GM23338 (cell line): ENCODE measurements around the gene PADI1.

Experiments
- EZH2 ChIP-seq: fragments of 200-600 bp; sonication (generic); IDR thresholded peaks from one replicate; pipeline ENCODE4 v1.8.0; 2017; ENCODE audit warnings: antibody characterized with exemption, mild to moderate bottlenecking, low read depth; ENCODE audit not compliant: unreplicated experiment
- EZH2phosphoT487 ChIP-seq: fragments of 200-600 bp; sonication (generic); IDR thresholded peaks from one replicate; pipeline ENCODE4 v1.8.1; 2018; ENCODE audit warnings: antibody characterized with exemption; ENCODE audit not compliant: unreplicated experiment
- JUNB ChIP-seq: IDR thresholded peaks from one replicate; pipeline ENCODE4 v1.6.1; 2016; ENCODE audit warnings: antibody characterized with exemption; ENCODE audit not compliant: unreplicated experiment
- POLR2AphosphoS5 ChIP-seq: IDR thresholded peaks from 2 replicates; pipeline ENCODE4 v1.6.1; 2016; ENCODE audit warnings: antibody characterized with exemption, low read depth
- TF ChIP-seq, protein P1 (sequence below), 2 experiments: fragments of 200-600 bp in 1 of 2; sonication (generic) in 1 of 2; conservative IDR thresholded peaks; 2 replicates each; pipeline versions ENCODE4 v1.5.1 to v1.6.1; 2016 to 2017; ENCODE audit warnings: antibody characterized with exemption in 2 of 2, low read depth in 2 of 2, mild to moderate bottlenecking in 2 of 2, moderate library complexity in 1 of 2

DNA sequence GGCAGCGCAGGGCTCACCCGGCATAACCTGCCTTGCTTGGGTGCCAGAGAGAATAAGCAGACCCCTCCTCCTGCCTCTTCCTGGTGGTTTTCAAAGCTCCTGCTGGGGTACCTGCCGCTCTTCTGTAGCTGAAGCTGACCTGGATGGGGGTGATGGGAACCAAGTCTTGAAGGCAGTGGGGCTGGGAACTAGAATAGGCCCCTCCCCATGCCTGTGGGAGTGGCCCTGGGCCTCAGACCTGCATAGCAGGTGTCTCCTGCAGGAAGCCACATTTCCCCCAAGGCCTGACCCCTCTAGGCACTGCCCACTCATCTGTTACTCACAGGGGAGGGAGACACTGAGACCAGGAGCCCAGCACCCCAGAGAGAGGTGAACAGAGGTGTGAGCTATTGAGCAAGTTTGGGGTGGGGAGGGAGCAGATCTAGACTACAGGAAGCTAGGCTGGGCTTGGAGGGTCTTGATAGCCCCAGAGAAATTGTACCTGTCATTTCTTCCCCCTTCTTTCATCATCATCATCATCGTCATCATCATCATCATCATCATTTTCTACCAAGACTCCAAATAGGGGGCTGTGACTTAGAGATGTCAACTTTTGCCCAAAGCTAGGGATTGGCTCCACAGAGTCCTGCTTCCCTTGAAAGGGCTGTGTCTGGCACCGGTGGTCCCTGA lies 10.1 kb downstream of the PADI1 start:
- TF ChIP-seq, protein P1, sequence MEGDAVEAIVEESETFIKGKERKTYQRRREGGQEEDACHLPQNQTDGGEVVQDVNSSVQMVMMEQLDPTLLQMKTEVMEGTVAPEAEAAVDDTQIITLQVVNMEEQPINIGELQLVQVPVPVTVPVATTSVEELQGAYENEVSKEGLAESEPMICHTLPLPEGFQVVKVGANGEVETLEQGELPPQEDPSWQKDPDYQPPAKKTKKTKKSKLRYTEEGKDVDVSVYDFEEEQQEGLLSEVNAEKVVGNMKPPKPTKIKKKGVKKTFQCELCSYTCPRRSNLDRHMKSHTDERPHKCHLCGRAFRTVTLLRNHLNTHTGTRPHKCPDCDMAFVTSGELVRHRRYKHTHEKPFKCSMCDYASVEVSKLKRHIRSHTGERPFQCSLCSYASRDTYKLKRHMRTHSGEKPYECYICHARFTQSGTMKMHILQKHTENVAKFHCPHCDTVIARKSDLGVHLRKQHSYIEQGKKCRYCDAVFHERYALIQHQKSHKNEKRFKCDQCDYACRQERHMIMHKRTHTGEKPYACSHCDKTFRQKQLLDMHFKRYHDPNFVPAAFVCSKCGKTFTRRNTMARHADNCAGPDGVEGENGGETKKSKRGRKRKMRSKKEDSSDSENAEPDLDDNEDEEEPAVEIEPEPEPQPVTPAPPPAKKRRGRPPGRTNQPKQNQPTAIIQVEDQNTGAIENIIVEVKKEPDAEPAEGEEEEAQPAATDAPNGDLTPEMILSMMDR (conservative IDR thresholded peaks at IDR 0.05; ENCODE audit: low read depth in 2 of 2): no peak
- TF ChIP-seq POLR2AphosphoS5 (no peak), JUNB (no peak), EZH2phosphoT487 (no peak), EZH2 (no peak)
